HepG2 (cell line): ENCODE measurements around the gene DPEP1. TPM values are rescaled to one million over a fixed set of nuclear protein-coding genes. Genes with fewer than 3 reads are reported as not detected.

ENCODE experiments used
- BRCA1 ChIP-seq: sonication (generic); formaldehyde crosslinking; IDR thresholded peaks from 2 replicates; pipeline ENCODE4 v1.4.0; 2020; ENCODE audit warnings: missing genetic modification reagents
- ERF ChIP-seq: IDR thresholded peaks from 2 replicates; pipeline ENCODE4 v1.6.1; 2018; ENCODE audit warnings: missing biosample characterization, missing genetic modification reagents
- ETV5 ChIP-seq: IDR thresholded peaks from 2 replicates; pipeline ENCODE4 v1.6.1; 2018; ENCODE audit warnings: missing biosample characterization, missing genetic modification reagents, inconsistent platforms, borderline replicate concordance
- GMEB2 ChIP-seq: IDR thresholded peaks from 2 replicates; pipeline ENCODE4 v1.6.1; 2016; ENCODE audit warnings: missing biosample characterization, missing genetic modification reagents, low read depth
- HNF4G ChIP-seq, 2 experiments: sonication (generic) in 1 of 2; formaldehyde crosslinking in 1 of 2; IDR thresholded peaks; 2 replicates each; pipeline versions ENCODE4 v1.4.0 to v1.6.1; 2011 to 2020; ENCODE audit warnings: borderline replicate concordance in 2 of 2, low read depth in 2 of 2, mild to moderate bottlenecking in 2 of 2, low read length in 1 of 2, missing genetic modification reagents in 1 of 2, moderate library complexity in 1 of 2
- KDM3A ChIP-seq: IDR thresholded peaks from 2 replicates; pipeline ENCODE4 v1.6.1; 2018; ENCODE audit warnings: low read depth, missing compliant biosample characterization
- KMT2A ChIP-seq: sonication (generic); formaldehyde crosslinking; IDR thresholded peaks from 2 replicates; pipeline ENCODE4 v1.4.0; 2020; ENCODE audit warnings: missing genetic modification reagents
- KMT2B ChIP-seq: IDR thresholded peaks from 2 replicates; pipeline ENCODE4 v1.6.1; 2016; ENCODE audit warnings: missing genetic modification reagents, missing compliant biosample characterization
- MZF1 ChIP-seq: sonication (generic); formaldehyde crosslinking; IDR thresholded peaks from 2 replicates; pipeline ENCODE4 v1.8.1; 2023; ENCODE audit warnings: mild to moderate bottlenecking, missing genetic modification reagents, borderline replicate concordance
- SOX13 ChIP-seq, 3 experiments: fragments of 450-650 bp in 1 of 3; sonication (generic) in 1 of 3; formaldehyde crosslinking in 1 of 3; IDR thresholded peaks in 2 of 3; conservative IDR thresholded peaks in 1 of 3; 2 replicates each; pipeline versions ENCODE4 v1.5.0 to v1.6.1; 2016 to 2020; ENCODE audit warnings: antibody characterized with exemption in 1 of 3, mild to moderate bottlenecking in 1 of 3, missing compliant biosample characterization in 1 of 3, missing genetic modification reagents in 1 of 3, moderate library complexity in 1 of 3
- SP4 ChIP-seq: sonication (generic); formaldehyde crosslinking; IDR thresholded peaks from 2 replicates; pipeline ENCODE4 v1.8.1; 2023; ENCODE audit warnings: mild to moderate bottlenecking, missing genetic modification reagents
- TBX3 ChIP-seq: fragments of 450-650 bp; IDR thresholded peaks from 2 replicates; pipeline ENCODE4 v1.6.1; 2017; ENCODE audit warnings: antibody characterized with exemption, mild to moderate bottlenecking, inconsistent platforms, borderline replicate concordance
- ZBTB10 ChIP-seq: sonication (generic); formaldehyde crosslinking; IDR thresholded peaks from 2 replicates; pipeline ENCODE4 v1.4.0; 2020; ENCODE audit warnings: missing genetic modification reagents, borderline replicate concordance
- ZNF256 ChIP-seq: sonication (generic); formaldehyde crosslinking; conservative IDR thresholded peaks from 2 replicates; pipeline ENCODE4 v1.4.0; 2020; ENCODE audit warnings: missing genetic modification reagents
- ZNF34 ChIP-seq: sonication (generic); formaldehyde crosslinking; IDR thresholded peaks from 2 replicates; pipeline ENCODE4 v1.4.0; 2020; ENCODE audit warnings: mild to moderate bottlenecking, missing genetic modification reagents, borderline replicate concordance
- ZNF776 ChIP-seq: sonication (generic); formaldehyde crosslinking; IDR thresholded peaks from 2 replicates; pipeline ENCODE4 v1.4.0; 2020; ENCODE audit warnings: mild to moderate bottlenecking, missing genetic modification reagents
- polyA plus RNA-seq, 8 experiments: library from polyadenylated mRNA; depleted of rRNA in 3 of 8; stranded (reverse) in 7 of 8; unstranded in 1 of 8; fragments of >200 nt; fragmentation: Illumina TruSeq in 4 of 8; extraction: Trizol in 4 of 8; gene quantifications; 2 replicates each; pipeline versions ENCODE4 v1.2.1 to v1.2.3, GENCODE V29; 2011 to 2016; ENCODE audit warnings: low read depth in 4 of 8, missing spikeins in 1 of 8, mixed read lengths in 1 of 8; ENCODE audit not compliant: insufficient read depth in 1 of 8
- total RNA-seq, 5 experiments: library from RNA; depleted of rRNA; stranded (reverse); fragments of >200 nt; fragmentation: Illumina TruSeq; extraction: Trizol; gene quantifications; 2 replicates each; pipeline ENCODE4 v1.2.3, GENCODE V29; 2016; ENCODE audit warnings: low read depth in 1 of 5
- TF ChIP-seq, protein P1 (sequence below): sonication (generic); formaldehyde crosslinking; conservative IDR thresholded peaks from 2 replicates; pipeline ENCODE4 v1.5.0; 2020; ENCODE audit warnings: missing genetic modification reagents
- TF ChIP-seq, protein P2 (sequence below): sonication (generic); formaldehyde crosslinking; conservative IDR thresholded peaks from 2 replicates; pipeline ENCODE4 v1.8.0; 2022; ENCODE audit warnings: low read depth, missing genetic modification reagents
- TF ChIP-seq, protein P3 (sequence below): sonication (generic); formaldehyde crosslinking; IDR thresholded peaks from 2 replicates; pipeline ENCODE4 v1.4.0; 2020; ENCODE audit warnings: mild to moderate bottlenecking, missing genetic modification reagents

The DPEP1 gene
- total and polyA plus RNA-seq, 2 of the 13 experiments (the other 11 are each of a cell fraction or from before 2014, with no cell fraction given), result 37.6 to 52.2 TPM

- TF ChIP-seq, protein P1, sequence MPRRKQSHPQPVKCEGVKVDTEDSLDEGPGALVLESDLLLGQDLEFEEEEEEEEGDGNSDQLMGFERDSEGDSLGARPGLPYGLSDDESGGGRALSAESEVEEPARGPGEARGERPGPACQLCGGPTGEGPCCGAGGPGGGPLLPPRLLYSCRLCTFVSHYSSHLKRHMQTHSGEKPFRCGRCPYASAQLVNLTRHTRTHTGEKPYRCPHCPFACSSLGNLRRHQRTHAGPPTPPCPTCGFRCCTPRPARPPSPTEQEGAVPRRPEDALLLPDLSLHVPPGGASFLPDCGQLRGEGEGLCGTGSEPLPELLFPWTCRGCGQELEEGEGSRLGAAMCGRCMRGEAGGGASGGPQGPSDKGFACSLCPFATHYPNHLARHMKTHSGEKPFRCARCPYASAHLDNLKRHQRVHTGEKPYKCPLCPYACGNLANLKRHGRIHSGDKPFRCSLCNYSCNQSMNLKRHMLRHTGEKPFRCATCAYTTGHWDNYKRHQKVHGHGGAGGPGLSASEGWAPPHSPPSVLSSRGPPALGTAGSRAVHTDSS, result no peak
- no peak for TF ChIP-seq KMT2B (CRISPR knock-in tag)
- no peak for TF ChIP-seq SOX13 (IDR thresholded peaks at IDR 0.05)
- peak in 1 of 2 experiments; percentile 27; a peak in 1 of 4 replicates for TF ChIP-seq SOX13 (CRISPR knock-in tag; conservative IDR thresholded peaks at IDR 0.05 in 1 of 2, IDR thresholded peaks at IDR 0.05 in 1 of 2)
- TF ChIP-seq, protein P2, sequence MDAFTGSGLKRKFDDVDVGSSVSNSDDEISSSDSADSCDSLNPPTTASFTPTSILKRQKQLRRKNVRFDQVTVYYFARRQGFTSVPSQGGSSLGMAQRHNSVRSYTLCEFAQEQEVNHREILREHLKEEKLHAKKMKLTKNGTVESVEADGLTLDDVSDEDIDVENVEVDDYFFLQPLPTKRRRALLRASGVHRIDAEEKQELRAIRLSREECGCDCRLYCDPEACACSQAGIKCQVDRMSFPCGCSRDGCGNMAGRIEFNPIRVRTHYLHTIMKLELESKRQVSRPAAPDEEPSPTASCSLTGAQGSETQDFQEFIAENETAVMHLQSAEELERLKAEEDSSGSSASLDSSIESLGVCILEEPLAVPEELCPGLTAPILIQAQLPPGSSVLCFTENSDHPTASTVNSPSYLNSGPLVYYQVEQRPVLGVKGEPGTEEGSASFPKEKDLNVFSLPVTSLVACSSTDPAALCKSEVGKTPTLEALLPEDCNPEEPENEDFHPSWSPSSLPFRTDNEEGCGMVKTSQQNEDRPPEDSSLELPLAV (CRISPR knock-in tag), result no peak
- TF ChIP-seq ZNF34 (CRISPR knock-in tag), result no peak
- peak; percentile 66; the same call in 1 of the 2 replicates for TF ChIP-seq HNF4G (IDR thresholded peaks at IDR 0.05; ENCODE audit: borderline replicate concordance, low read depth, low read length)
- TF ChIP-seq HNF4G (CRISPR knock-in tag; IDR thresholded peaks at IDR 0.05; ENCODE audit: borderline replicate concordance, low read depth), result no peak
- no peak for TF ChIP-seq GMEB2 (CRISPR knock-in tag)
- TF ChIP-seq BRCA1 (CRISPR knock-in tag), result no peak
- TF ChIP-seq ERF (CRISPR knock-in tag), result no peak
- TF ChIP-seq ZNF776, result no peak
- no peak for TF ChIP-seq KDM3A
- TF ChIP-seq KMT2A, result no peak
- peak; percentile 46; the same call in 1 of the 2 replicates for TF ChIP-seq TBX3
- 0 out of 2 replicates have a peak, but pooled peaks have one; percentile 47 for TF ChIP-seq ZNF256 (CRISPR knock-in tag)
- TF ChIP-seq ZBTB10 (CRISPR knock-in tag), result no peak
- no peak for TF ChIP-seq ETV5
- no peak for TF ChIP-seq MZF1 (CRISPR knock-in tag)
- TF ChIP-seq, protein P3, sequence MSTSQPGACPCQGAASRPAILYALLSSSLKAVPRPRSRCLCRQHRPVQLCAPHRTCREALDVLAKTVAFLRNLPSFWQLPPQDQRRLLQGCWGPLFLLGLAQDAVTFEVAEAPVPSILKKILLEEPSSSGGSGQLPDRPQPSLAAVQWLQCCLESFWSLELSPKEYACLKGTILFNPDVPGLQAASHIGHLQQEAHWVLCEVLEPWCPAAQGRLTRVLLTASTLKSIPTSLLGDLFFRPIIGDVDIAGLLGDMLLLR (CRISPR knock-in tag), result no peak
- TF ChIP-seq SP4, result peak; percentile 58; the same call in 1 of the 2 replicates
These were observed 11.6 kb downstream of the DPEP1 start (continued) for GRCh38 chr16:89624777-89625761.
